Measurements from ENCODE around the gene BLOC1S1.

BLOC1S1 gene

GRCh38 chr12:55694651-55695050 is 21.2 kb upstream of the BLOC1S1 start:
- DNase-seq (ENCODE audit: low spot score), result no peak

GRCh38 chr12:55695349-55695748 is 20.5 kb upstream of the BLOC1S1 start:
- DNase-seq (ENCODE audit: low spot score), result no peak

- no peak for DNase-seq (ENCODE audit: low spot score)
Observed at GRCh38 chr12:55696141-55696540, 19.7 kb upstream of the BLOC1S1 start.

GRCh38 chr12:55696796-55697462 is 18.9 kb upstream of the BLOC1S1 start:
- no peak for DNase-seq (ENCODE audit: low spot score)

- no peak for DNase-seq (ENCODE audit: low spot score)
Observed at GRCh38 chr12:55697686-55698085, 18.2 kb upstream of the BLOC1S1 start.

GRCh38 chr12:55698241-55698955 is 17.4 kb upstream of the BLOC1S1 start:
- DNase-seq (ENCODE audit: low spot score), result no peak

- no peak for DNase-seq (ENCODE audit: low spot score)
Observed at GRCh38 chr12:55698965-55699364, 16.9 kb upstream of the BLOC1S1 start.

GRCh38 chr12:55699471-55700055 is 16.3 kb upstream of the BLOC1S1 start:
- DNase-seq (ENCODE audit: low spot score), result no peak

GRCh38 chr12:55700255-55701018 is 15.4 kb upstream of the BLOC1S1 start:
- no peak for DNase-seq (ENCODE audit: low spot score)

- DNase-seq (ENCODE audit: low spot score), result no peak
Observed at GRCh38 chr12:55702861-55703260, 13.0 kb upstream of the BLOC1S1 start.

- no peak for DNase-seq (ENCODE audit: low spot score)
Observed at GRCh38 chr12:55703288-55703687, 12.6 kb upstream of the BLOC1S1 start.

- DNase-seq (ENCODE audit: low spot score), result no peak
Observed at GRCh38 chr12:55703901-55704761, 11.7 kb upstream of the BLOC1S1 start.

GRCh38 chr12:55704824-55705718 is 10.8 kb upstream of the BLOC1S1 start:
- no peak for DNase-seq (ENCODE audit: low spot score)

- DNase-seq (ENCODE audit: low spot score), result no peak
Observed at GRCh38 chr12:55705782-55706402, 10.0 kb upstream of the BLOC1S1 start.

GRCh38 chr12:55706568-55707218 is 9.2 kb upstream of the BLOC1S1 start:
- no peak for DNase-seq (ENCODE audit: low spot score)

- DNase-seq (ENCODE audit: low spot score), result no peak
Observed at GRCh38 chr12:55707219-55707671, 8.6 kb upstream of the BLOC1S1 start.

- no peak for DNase-seq (ENCODE audit: low spot score)
Observed at GRCh38 chr12:55707841-55708694, 7.8 kb upstream of the BLOC1S1 start, which contains the start of gene ITGA7. Gene ITGA7, minus strand, starts transcription at chr12:55707904. Its CDS starts 222 bp downstream, at chr12:55707682.

GRCh38 chr12:55708695-55709233 is 7.1 kb upstream of the BLOC1S1 start:
- no peak for DNase-seq (ENCODE audit: low spot score)
